DMS114 treated with DMSO at 0.1 percent for 48 hours (cell line): ENCODE data around the gene CAMSAP2.

ENCODE experiments used
- DNase-seq: peaks from one replicate; lab custom pipeline; 2025; ENCODE audit not compliant: unreplicated experiment; lab: John Stamatoyannopoulos, UW

CAMSAP2 gene

GRCh38 chr1:200896531-200897196, 158.0 kb downstream of the CAMSAP2 start:
- DNase-seq, result no peak

- DNase-seq, result no peak
Observed at GRCh38 chr1:200897259-200897658, 158.6 kb downstream of the CAMSAP2 start.

GRCh38 chr1:200899015-200899386, 160.3 kb downstream of the CAMSAP2 start:
- DNase-seq, result no peak

GRCh38 chr1:200899451-200899915, 160.8 kb downstream of the CAMSAP2 start:
- DNase-seq, result no peak

GRCh38 chr1:200899954-200900867, 161.5 kb downstream of the CAMSAP2 start:
- no peak for DNase-seq

GRCh38 chr1:200900877-200901276, 162.2 kb downstream of the CAMSAP2 start:
- DNase-seq, result no peak

GRCh38 chr1:200901350-200901749, 162.7 kb downstream of the CAMSAP2 start:
- DNase-seq, result no peak

GRCh38 chr1:200901796-200902444, 163.2 kb downstream of the CAMSAP2 start:
- no peak for DNase-seq

- no peak for DNase-seq
Observed at GRCh38 chr1:200903793-200904192, 165.1 kb downstream of the CAMSAP2 start.

- DNase-seq, result no peak
Observed at GRCh38 chr1:200904772-200905171, 166.1 kb downstream of the CAMSAP2 start.

GRCh38 chr1:200905411-200906052, 166.8 kb downstream of the CAMSAP2 start:
- no peak for DNase-seq

GRCh38 chr1:200906491-200906890, 167.8 kb downstream of the CAMSAP2 start:
- no peak for DNase-seq

GRCh38 chr1:200907611-200908097, 169.0 kb downstream of the CAMSAP2 start:
- no peak for DNase-seq

GRCh38 chr1:200908191-200908868, 169.6 kb downstream of the CAMSAP2 start:
- no peak for DNase-seq

GRCh38 chr1:200909071-200909470, 170.4 kb downstream of the CAMSAP2 start:
- DNase-seq, result no peak

GRCh38 chr1:200909757-200910239, 171.1 kb downstream of the CAMSAP2 start:
- no peak for DNase-seq
